Adrenal gland (tissue), 12 donors: ENCODE data around the gene NSUN6. TPM values are rescaled to one million over a fixed set of nuclear protein-coding genes. Genes with fewer than 3 reads are reported as not detected.

ENCODE experiments used
- DNase-seq, 7 donors: peaks; one replicate each; pipeline ENCODE4 v3.0.0-alpha.2; 2019 to 2020
- H3K27ac ChIP-seq, 5 donors: fragments of 200-600 bp; sonication (generic) in 4 of 5; 1 replicate in 3 of 5; 2 replicates in 2 of 5; pipeline versions ENCODE4 v1.5.1 to v1.8.0; 2016 to 2020; ENCODE audit warnings: mild to moderate bottlenecking in 1 of 5
- H3K27me3 ChIP-seq: fragments of 200-600 bp; 2 replicates; pipeline ENCODE4 v1.8.0; 2021
- H3K36me3 ChIP-seq, 2 donors: fragments of 200-600 bp; replicated peaks in 1 of 2; 1 replicate in 1 of 2; 2 replicates in 1 of 2; pipeline versions ENCODE4 v1.5.1 to v1.8.0; 2018 to 2022
- H3K4me1 ChIP-seq, 2 donors: fragments of 200-600 bp; replicated peaks in 1 of 2; 1 replicate in 1 of 2; 2 replicates in 1 of 2; pipeline versions ENCODE4 v1.5.1 to v1.8.0; 2018 to 2021
- H3K4me3 ChIP-seq, 4 donors: fragments of 200-600 bp; sonication (generic) in 3 of 4; one replicate each; pipeline ENCODE4 v1.5.1; 2016 to 2018
- H3K9me3 ChIP-seq, 3 donors: fragments of 200-600 bp; sonication (generic) in 1 of 3; replicated peaks in 1 of 3; 1 replicate in 2 of 3; 2 replicates in 1 of 3; pipeline versions ENCODE4 v1.5.1 to v1.8.0; 2016 to 2021
- CTCF ChIP-seq, 6 experiments: fragments of 450-650 bp in 4 of 6; fragments of 200-600 bp in 2 of 6; sonication (generic) in 1 of 6; IDR thresholded peaks; 1 replicate in 5 of 6; 2 replicates in 1 of 6; pipeline versions ENCODE4 v1.5.1 to v1.8.0; 2016 to 2021; ENCODE audit warnings: antibody characterized with exemption in 6 of 6, mild to moderate bottlenecking in 2 of 6, moderate library complexity in 1 of 6
- POLR2A ChIP-seq, 2 donors: fragments of 450-650 bp; IDR thresholded peaks; one replicate each; pipeline ENCODE4 v1.6.1; 2017; ENCODE audit warnings: antibody characterized with exemption in 2 of 2, mild to moderate bottlenecking in 2 of 2, moderate library complexity in 1 of 2
- WGBS, 4 donors: extraction: QIAGEN DNeasy Blood & Tissue Kit in 2 of 4; methylation state at CpG; one replicate each; pipeline versions ENCODE4 v1.1.5 to v1.1.7; 2013 to 2017; 5-methylcytosine and 5-hydroxymethylcytosine counted together
- intact Hi-C, 2 donors: fragments of 100-400 bp; cut with DNase I; formaldehyde crosslinking; loops; one replicate each; pipeline versions ENCODE4 v1.14.1 to v1.15.0; 2022 to 2023
- polyA plus RNA-seq, 3 donors: library from polyadenylated mRNA; stranded (reverse); fragments of 200-250 nt in 2 of 3; fragments of 350-450 nt in 1 of 3; fragmentation: Illumina TruSeq in 1 of 3; extraction: RNeasy Lipid Tissue Mini Kit (QIAGEN cat#74804) in 1 of 3; gene quantifications; one replicate each; pipeline ENCODE4 v1.2.3, GENCODE V29; 2013 to 2014
- total RNA-seq, 9 donors: library from RNA; depleted of rRNA in 4 of 9; stranded (reverse); fragments of >200 nt in 4 of 9; fragments of 120-200 nt in 1 of 9; fragmentation: NEBNext Ultra II Directional in 1 of 9; extraction: Animal tissue kit (Norgen Biotek cat#: 25700) in 1 of 9; gene quantifications; one replicate each; pipeline versions ENCODE4 v1.1.0 to v1.2.4, GENCODE V29; 2013 to 2023
- donor health status: healthy with polysubstance abuse.
- donor health status: Bipolar disorder and iron deficiency.
- donor health status: DM: yes; HTN: yes; CAD: no.
- donor health status: DM: no; HTN: no; CAD: no.
- donor health status: DM: no; HTN: no; CAD: no.
- donor health status: DM: yes; HTN: yes; CAD: no.

The NSUN6 gene
- total and polyA plus RNA-seq, 12 donors: 5.1 to 33.3 (median 17.4) TPM

GRCh38 chr10:18666810-18667209, 15.4 kb upstream of the NSUN6 start:
- Histone ChIP-seq H3K4me3 (no peak overlapping the region), H3K27me3 (no peaks in the 10 kb centered on the region), H3K36me3 (peaks cover 0 to 14% of the 10 kb centered on the region in 2 donors), H3K9me3 (no peaks in the 10 kb centered on the region), H3K27ac (no peak overlapping the region), H3K4me1 (peaks cover 0 to 27% of the 10 kb centered on the region in 2 donors)
- intact Hi-C loops: loop anchor here in 1 of 2 donors (10.0 kb wide), 1 partner anchor 822 kb away; no protein-coding TSS in a partner anchor
- TF ChIP-seq POLR2A (IDR thresholded peaks at IDR 0.05): no peak
- TF ChIP-seq CTCF (IDR thresholded peaks at IDR 0.05): no peak
- WGBS, 4 donors: 88 to 93% (median 91%) methylated on average over 2 of the region's 2 CpGs
- DNase-seq: no peak

GRCh38 chr10:18665815-18666558, 14.6 kb upstream of the NSUN6 start:
- Histone ChIP-seq H3K4me1 (peaks cover 1 to 35% of the 10 kb centered on the region in 2 donors), H3K36me3 (peaks cover 0 to 14% of the 10 kb centered on the region in 2 donors), H3K4me3 (no peak overlapping the region), H3K9me3 (no peaks in the 10 kb centered on the region), H3K27me3 (no peaks in the 10 kb centered on the region), H3K27ac (no peak overlapping the region)
- TF ChIP-seq CTCF (IDR thresholded peaks at IDR 0.05): no peak
- no peak for TF ChIP-seq POLR2A (IDR thresholded peaks at IDR 0.05)
- DNase-seq: no peak
- 66 to 76% (median 73%) methylated on average over 3 of the region's 3 CpGs for WGBS, 4 donors
- intact Hi-C loops: loop anchor here in 1 of 2 donors (10.0 kb wide), 1 partner anchor 821 kb away; no protein-coding TSS in a partner anchor

GRCh38 chr10:18664841-18665478, 13.6 kb upstream of the NSUN6 start:
- peaks cover 11 to 43% of the 10 kb centered on the region in 2 donors for H3K4me1 ChIP-seq
- no peaks in the 10 kb centered on the region for H3K27me3 ChIP-seq
- H3K36me3 ChIP-seq: peaks cover 0 to 5% of the 10 kb centered on the region in 2 donors
- no peaks in the 10 kb centered on the region for H3K9me3 ChIP-seq
- no peak overlapping the region for H3K4me3 ChIP-seq
- 90 to 98% (median 94%) methylated on average over 2 of the region's 2 CpGs for WGBS, 4 donors
- no peak for TF ChIP-seq CTCF (IDR thresholded peaks at IDR 0.05)
- no peak for TF ChIP-seq POLR2A (IDR thresholded peaks at IDR 0.05)
- H3K27ac ChIP-seq: no peak overlapping the region
- DNase-seq: no peak
- intact Hi-C loops: loop anchor here in 1 of 2 donors (10.0 kb wide), 1 partner anchor 820 kb away; no protein-coding TSS in a partner anchor

- intact Hi-C loops: loop anchor here in 1 of 2 donors (10.0 kb wide), 1 partner anchor 816 kb away; no protein-coding TSS in a partner anchor
- Histone ChIP-seq H3K27me3 (no peaks in the 10 kb centered on the region), H3K9me3 (no peaks in the 10 kb centered on the region), H3K4me3 (peak overlapping the region in 1 of 4 donors; percentile 56), H3K4me1 (peaks cover 16 to 29% of the 10 kb centered on the region in 2 donors), H3K27ac (no peak overlapping the region), H3K36me3 (no peaks in the 10 kb centered on the region)
- TF ChIP-seq POLR2A (IDR thresholded peaks at IDR 0.05): no peak
- TF ChIP-seq CTCF (IDR thresholded peaks at IDR 0.05): no peak
- WGBS, 4 donors: 86 to 92% (median 89%) methylated on average over 19 of the region's 19 CpGs
- DNase-seq: no peak
These were observed 9.5 kb upstream of the NSUN6 start for GRCh38 chr10:18660816-18661431.
